H9 (cell line): ENCODE measurements around the gene ACACA. TPM values are rescaled to one million over a fixed set of nuclear protein-coding genes. Genes with fewer than 3 reads are reported as not detected.
A peak's percentile ranks its signal among the peaks of the same experiment; 100 is the strongest.

ENCODE experiments used
- DNase-seq: peaks from one replicate; pipeline ENCODE4 v3.0.0-alpha.2; 2017
- H2AFZ ChIP-seq: one replicate; pipeline ENCODE4 v1.6.1; 2013; ENCODE audit warnings: mild to moderate bottlenecking, low read length, control low read depth, moderate library complexity
- H2AK5ac ChIP-seq: 2 replicates; pipeline ENCODE4 v1.6.1; 2013; ENCODE audit warnings: low read length, control low read depth, mixed read lengths; ENCODE audit not compliant: insufficient read length
- H2BK120ac ChIP-seq: one replicate; pipeline ENCODE4 v1.6.1; 2013; ENCODE audit warnings: low read depth, mild to moderate bottlenecking, low read length, control low read depth, inconsistent platforms; ENCODE audit not compliant: poor library complexity, severe bottlenecking
- H2BK12ac ChIP-seq: 2 replicates; pipeline ENCODE4 v1.6.1; 2013; ENCODE audit warnings: low read length, control low read depth, mixed read lengths, low read depth; ENCODE audit not compliant: insufficient read length
- H2BK15ac ChIP-seq: 2 replicates; pipeline ENCODE4 v1.6.1; 2013; ENCODE audit warnings: low read depth, low read length, control low read depth
- H2BK20ac ChIP-seq: one replicate; pipeline ENCODE4 v1.6.1; 2013; ENCODE audit warnings: low read depth, mild to moderate bottlenecking, low read length, control low read depth, inconsistent platforms; ENCODE audit not compliant: poor library complexity, severe bottlenecking
- H2BK5ac ChIP-seq: 2 replicates; pipeline ENCODE4 v1.6.1; 2013; ENCODE audit warnings: low read length, control low read depth, mixed read lengths; ENCODE audit not compliant: insufficient read length
- H3K14ac ChIP-seq: 2 replicates; pipeline ENCODE4 v1.6.1; 2013; ENCODE audit warnings: low read length, control low read depth; ENCODE audit not compliant: insufficient read depth
- H3K18ac ChIP-seq: 2 replicates; pipeline ENCODE4 v1.6.1; 2013; ENCODE audit warnings: low read depth, mild to moderate bottlenecking, mixed read lengths, low read length, control low read depth; ENCODE audit not compliant: insufficient read length
- H3K23ac ChIP-seq: 2 replicates; pipeline ENCODE4 v1.6.1; 2013; ENCODE audit warnings: low read length, control low read depth, mixed read lengths, low read depth; ENCODE audit not compliant: insufficient read length
- H3K23me2 ChIP-seq: 2 replicates; pipeline ENCODE4 v1.6.1; 2013; ENCODE audit warnings: low read depth, mild to moderate bottlenecking, mixed read lengths, low read length, control low read depth; ENCODE audit not compliant: insufficient read length, poor library complexity, severe bottlenecking
- H3K27ac ChIP-seq: 2 replicates; pipeline ENCODE4 v1.5.1; 2013; ENCODE audit warnings: low read length, control low read depth, mixed read lengths, low read depth; ENCODE audit not compliant: insufficient read length
- H3K27me3 ChIP-seq: 2 replicates; pipeline ENCODE4 v1.6.1; 2013; ENCODE audit warnings: low read length, control low read depth, inconsistent platforms; ENCODE audit not compliant: insufficient read depth
- H3K4ac ChIP-seq: 2 replicates; pipeline ENCODE4 v1.6.1; 2013; ENCODE audit warnings: low read depth, mild to moderate bottlenecking, control low read depth, inconsistent platforms, low read length, moderate library complexity
- H3K4me1 ChIP-seq: 2 replicates; pipeline ENCODE4 v1.6.1; 2013; ENCODE audit warnings: low read length, control low read depth, inconsistent platforms; ENCODE audit not compliant: insufficient read depth
- H3K4me2 ChIP-seq: 2 replicates; pipeline ENCODE4 v1.6.1; 2013; ENCODE audit warnings: low read length, control low read depth, mixed read lengths; ENCODE audit not compliant: insufficient read length, insufficient read depth
- H3K56ac ChIP-seq: 2 replicates; pipeline ENCODE4 v1.6.1; 2013; ENCODE audit warnings: low read depth, mild to moderate bottlenecking, mixed read lengths, low read length, control low read depth; ENCODE audit not compliant: insufficient read length
- H3K79me1 ChIP-seq: 2 replicates; pipeline ENCODE4 v1.6.1; 2013; ENCODE audit warnings: low read depth, mild to moderate bottlenecking, moderate library complexity, low read length, control low read depth, inconsistent platforms; ENCODE audit not compliant: insufficient read depth, poor library complexity, severe bottlenecking
- H3K79me2 ChIP-seq: 2 replicates; pipeline ENCODE4 v1.6.1; 2013; ENCODE audit warnings: low read length, control low read depth, inconsistent platforms; ENCODE audit not compliant: insufficient read depth
- H3K9ac ChIP-seq: 2 replicates; pipeline ENCODE4 v1.6.1; 2013; ENCODE audit warnings: low read length, control low read depth, mixed read lengths; ENCODE audit not compliant: insufficient read length; ENCODE audit errors: extremely low read depth
- H3K9me3 ChIP-seq: one replicate; pipeline ENCODE4 v1.6.1; 2013; ENCODE audit warnings: low read depth, low read length, inconsistent platforms; ENCODE audit not compliant: control insufficient read depth
- H3T11ph ChIP-seq: one replicate; pipeline ENCODE4 v1.6.1; 2013; ENCODE audit warnings: mild to moderate bottlenecking, low read length, control low read depth, inconsistent platforms
- H4K20me1 ChIP-seq: one replicate; pipeline ENCODE4 v1.6.1; 2013; ENCODE audit not compliant: control insufficient read depth, insufficient read length, insufficient read depth
- H4K5ac ChIP-seq: 2 replicates; pipeline ENCODE4 v1.6.1; 2013; ENCODE audit warnings: low read depth, mild to moderate bottlenecking, mixed read lengths, low read length, control low read depth; ENCODE audit not compliant: insufficient read length
- H4K8ac ChIP-seq: replicated peaks from 2 replicates; pipeline ENCODE4 v1.6.1; 2013; ENCODE audit warnings: low read length, control low read depth, mixed read lengths, low read depth; ENCODE audit not compliant: insufficient read length
- H4K91ac ChIP-seq: 2 replicates; pipeline ENCODE4 v1.6.1; 2013; ENCODE audit warnings: low read depth, mild to moderate bottlenecking, moderate library complexity, mixed read lengths, low read length, control low read depth; ENCODE audit not compliant: insufficient read length
- H3K27ac Mint-ChIP-seq, 3 experiments: 2 replicates in 2 of 3; 3 replicates in 1 of 3; pipeline ENCODE4 v1.8.0; 2020 to 2021; ENCODE audit warnings: mixed read lengths in 3 of 3, mild to moderate bottlenecking in 1 of 3, moderate library complexity in 1 of 3
- H3K27me3 Mint-ChIP-seq: 2 replicates; pipeline ENCODE4 v1.8.0; 2021; ENCODE audit warnings: low read depth, mild to moderate bottlenecking, moderate library complexity, mixed read lengths
- H3K36me3 Mint-ChIP-seq, 3 experiments: 2 replicates in 2 of 3; 3 replicates in 1 of 3; pipeline ENCODE4 v1.8.0; 2020 to 2021; ENCODE audit warnings: low read depth in 3 of 3, mixed read lengths in 3 of 3; ENCODE audit not compliant: insufficient read depth in 1 of 3
- H3K4me1 Mint-ChIP-seq, 2 experiments: 2 replicates each; pipeline ENCODE4 v1.8.0; 2020; ENCODE audit warnings: mixed read lengths in 2 of 2
- H3K4me3 Mint-ChIP-seq, 2 experiments: 2 replicates in 1 of 2; 3 replicates in 1 of 2; pipeline ENCODE4 v1.8.0; 2020 to 2021; ENCODE audit warnings: mild to moderate bottlenecking in 2 of 2, mixed read lengths in 2 of 2, moderate library complexity in 1 of 2
- H3K9me3 Mint-ChIP-seq, 2 experiments: 2 replicates in 1 of 2; 3 replicates in 1 of 2; pipeline ENCODE4 v1.8.0; 2020; ENCODE audit warnings: mild to moderate bottlenecking in 2 of 2, mixed read lengths in 2 of 2, moderate library complexity in 1 of 2
- total RNA-seq: library from RNA; stranded (reverse); gene quantifications from 2 replicates; pipeline ENCODE4 v1.2.1, GENCODE V29; 2021
- TF ChIP-seq, protein P1 (sequence below): fragments of 200-600 bp; sonication (generic); conservative IDR thresholded peaks from 3 replicates; pipeline ENCODE4 v1.8.0; 2021; ENCODE audit warnings: antibody characterized with exemption, mild to moderate bottlenecking

The ACACA gene
- total RNA-seq, 1 experiment from 2014 or later, result 135 TPM

DNA sequence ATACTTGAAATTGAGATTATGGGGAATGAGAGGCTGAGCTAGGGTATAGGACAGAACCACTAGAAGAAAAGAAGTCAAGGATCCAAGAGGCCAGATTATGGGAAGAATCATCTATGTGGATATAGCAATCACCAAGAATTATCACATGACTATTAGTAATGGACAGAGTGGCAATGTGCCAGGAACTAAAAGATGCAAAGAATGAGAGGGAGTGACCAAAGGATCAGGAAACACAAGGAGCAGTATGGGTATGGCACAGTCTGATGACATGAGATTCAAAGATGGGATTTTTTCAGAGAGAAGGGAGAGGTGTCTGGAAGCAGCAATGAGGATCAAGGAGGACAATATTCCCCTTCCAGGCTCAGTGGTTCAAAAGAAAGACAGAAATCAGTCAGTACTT, 245.7 kb downstream of the ACACA start:
- no peak overlapping the region for H3K4me2 ChIP-seq
- H3K4me1 ChIP-seq, result no peaks in the 10 kb centered on the region
- H3T11ph ChIP-seq, result no peak overlapping the region

More for the DNA sequence above, 245.7 kb downstream of the ACACA start:
- H3K23ac ChIP-seq, result no peak overlapping the region
- no peak overlapping the region for H3K14ac ChIP-seq
- H3K56ac ChIP-seq, result no peak overlapping the region
- H2BK120ac ChIP-seq, result no peak overlapping the region
- no peaks in the 10 kb centered on the region for H4K20me1 ChIP-seq
- H3K27ac ChIP-seq, result no peak overlapping the region
- H2BK15ac ChIP-seq, result no peak overlapping the region
- H3K18ac ChIP-seq, result no peak overlapping the region
- H3K36me3 Mint-ChIP-seq, result peaks cover 25 to 47% (median 26%) of the 10 kb centered on the region in 3 experiments
- H3K4ac ChIP-seq, result no peak overlapping the region
- no peak overlapping the region for H4K91ac ChIP-seq
- H3K79me1 ChIP-seq, result no peaks in the 10 kb centered on the region
- H3K9me3 ChIP-seq, result no peaks in the 10 kb centered on the region
- H4K8ac ChIP-seq, result no peak overlapping the region
- H3K4me1 Mint-ChIP-seq, result peaks cover 24 to 29% of the 10 kb centered on the region in 2 experiments
- H3K4me3 Mint-ChIP-seq, result no peak overlapping the region
- peak overlapping the region in 1 of 3 experiments; percentile 32; a peak in 4 of 7 replicates for H3K27ac Mint-ChIP-seq
- H3K23me2 ChIP-seq, result no peaks in the 10 kb centered on the region
- H2BK5ac ChIP-seq, result no peak overlapping the region
- H2AFZ ChIP-seq, result no peak overlapping the region
- no peak overlapping the region for H2AK5ac ChIP-seq
- no peak overlapping the region for H3K9ac ChIP-seq
- H2BK12ac ChIP-seq, result no peak overlapping the region
- H3K27me3 ChIP-seq, result no peaks in the 10 kb centered on the region
- H3K9me3 Mint-ChIP-seq, result no peaks in the 10 kb centered on the region
- TF ChIP-seq, protein P1, sequence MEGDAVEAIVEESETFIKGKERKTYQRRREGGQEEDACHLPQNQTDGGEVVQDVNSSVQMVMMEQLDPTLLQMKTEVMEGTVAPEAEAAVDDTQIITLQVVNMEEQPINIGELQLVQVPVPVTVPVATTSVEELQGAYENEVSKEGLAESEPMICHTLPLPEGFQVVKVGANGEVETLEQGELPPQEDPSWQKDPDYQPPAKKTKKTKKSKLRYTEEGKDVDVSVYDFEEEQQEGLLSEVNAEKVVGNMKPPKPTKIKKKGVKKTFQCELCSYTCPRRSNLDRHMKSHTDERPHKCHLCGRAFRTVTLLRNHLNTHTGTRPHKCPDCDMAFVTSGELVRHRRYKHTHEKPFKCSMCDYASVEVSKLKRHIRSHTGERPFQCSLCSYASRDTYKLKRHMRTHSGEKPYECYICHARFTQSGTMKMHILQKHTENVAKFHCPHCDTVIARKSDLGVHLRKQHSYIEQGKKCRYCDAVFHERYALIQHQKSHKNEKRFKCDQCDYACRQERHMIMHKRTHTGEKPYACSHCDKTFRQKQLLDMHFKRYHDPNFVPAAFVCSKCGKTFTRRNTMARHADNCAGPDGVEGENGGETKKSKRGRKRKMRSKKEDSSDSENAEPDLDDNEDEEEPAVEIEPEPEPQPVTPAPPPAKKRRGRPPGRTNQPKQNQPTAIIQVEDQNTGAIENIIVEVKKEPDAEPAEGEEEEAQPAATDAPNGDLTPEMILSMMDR, result no peak
- H3K27me3 Mint-ChIP-seq, result no peaks in the 10 kb centered on the region
- DNase-seq, result no peak
- H3K79me2 ChIP-seq, result no peaks in the 10 kb centered on the region
- H4K5ac ChIP-seq, result no peak overlapping the region
- no peak overlapping the region for H2BK20ac ChIP-seq
